NCI-H524 treated with DMSO at 0.1 percent for 48 hours (cell line): ENCODE results near the gene CCDC192.
"Not testable (repeated sequence)": the region's sequence is repeated elsewhere in the genome, so short reads cannot be mapped to it uniquely, and the experiment has no call there.

Experiments used
- DNase-seq: peaks from one replicate; lab custom pipeline; 2025; lab: John Stamatoyannopoulos, UW

CCDC192 gene

GRCh38 chr5:127702926-127703561 lies at the start of gene CCDC192:
TSS of gene CCDC192 (plus strand) at chr5:127703391. CDS start at chr5:127703446, 55 bp downstream.
- no peak for DNase-seq

- no peak for DNase-seq
Observed at GRCh38 chr5:127656825-127657224, 46.4 kb upstream of the CCDC192 start.

- no peak for DNase-seq
Observed at GRCh38 chr5:127660047-127660733, 43.0 kb upstream of the CCDC192 start.

- DNase-seq, result no peak
Observed at GRCh38 chr5:127664093-127664492, 39.1 kb upstream of the CCDC192 start.

GRCh38 chr5:127665641-127666040 lies 37.5 kb upstream of the CCDC192 start:
- DNase-seq, result no peak

DNA sequence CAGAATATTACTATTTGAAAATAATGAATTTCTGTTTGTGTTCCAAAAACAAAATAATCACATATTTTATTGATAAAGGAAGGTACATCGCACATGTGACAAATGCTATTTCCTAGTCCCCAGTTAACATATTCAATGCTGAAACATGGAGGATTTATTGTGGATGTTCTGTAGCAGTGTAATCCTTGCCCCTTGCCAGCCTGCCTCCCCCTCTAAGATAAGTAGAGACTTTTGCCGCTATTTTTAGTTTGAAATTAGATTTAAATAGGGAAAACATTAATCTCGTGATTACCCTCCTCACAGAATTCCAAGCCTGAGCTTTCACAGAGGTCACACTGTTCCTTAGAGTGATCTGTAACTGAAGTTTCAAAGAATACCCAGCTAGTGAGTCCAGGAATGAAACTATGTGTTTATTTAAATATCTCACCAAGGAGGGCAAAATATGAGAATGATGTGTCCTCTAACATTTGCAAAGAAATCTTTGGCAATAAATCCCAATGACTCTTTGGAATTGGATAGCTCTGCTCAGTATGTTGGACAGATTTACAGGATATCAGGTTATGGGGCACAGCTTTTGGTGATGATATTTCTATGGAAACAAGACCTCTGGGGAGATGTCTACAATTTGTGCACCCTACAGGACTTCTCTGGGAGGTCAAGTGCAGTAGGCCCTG lies 37.0 kb upstream of the CCDC192 start:
- DNase-seq, result no peak

DNA sequence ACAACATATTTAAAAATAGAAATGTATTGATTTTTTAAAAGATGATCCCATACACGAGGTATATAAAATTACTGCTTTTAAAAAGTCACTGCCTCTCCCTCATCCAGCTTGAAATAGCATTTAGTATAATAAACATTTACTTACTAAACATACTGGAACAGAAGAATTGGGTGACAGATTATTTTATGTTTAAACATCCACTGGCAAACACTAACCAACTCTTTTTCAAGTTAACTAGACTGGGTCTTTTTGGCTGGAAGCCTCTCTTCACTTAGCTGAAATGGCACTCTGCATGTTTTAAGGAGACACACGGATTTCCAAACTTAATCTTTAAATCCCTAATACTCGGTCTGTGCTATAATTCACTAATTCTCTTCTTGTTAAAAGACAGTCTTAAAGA lies 35.3 kb upstream of the CCDC192 start:
- DNase-seq, result no peak

DNA sequence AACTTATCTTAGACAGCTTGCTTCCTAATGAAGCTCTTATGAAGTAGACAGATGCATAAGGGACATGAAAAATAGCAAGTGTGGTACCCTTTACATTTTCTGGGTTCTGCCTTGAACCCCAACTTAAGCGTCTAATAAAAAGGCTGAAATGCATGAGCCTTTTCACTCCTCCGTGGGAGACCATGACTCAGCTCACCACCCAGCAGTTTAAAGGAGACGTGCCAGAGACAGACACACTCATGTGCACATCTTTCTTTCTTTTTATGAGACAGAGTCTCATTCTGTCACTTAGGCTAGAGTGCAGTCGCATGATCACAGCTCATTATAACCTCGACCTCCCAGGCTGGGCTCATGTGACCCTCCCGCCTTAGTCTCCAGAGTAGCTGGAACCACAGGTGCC lies 32.0 kb upstream of the CCDC192 start:
- DNase-seq, result no peak

GRCh38 chr5:127673117-127673800 lies 29.9 kb upstream of the CCDC192 start:
- DNase-seq, result no peak

DNA sequence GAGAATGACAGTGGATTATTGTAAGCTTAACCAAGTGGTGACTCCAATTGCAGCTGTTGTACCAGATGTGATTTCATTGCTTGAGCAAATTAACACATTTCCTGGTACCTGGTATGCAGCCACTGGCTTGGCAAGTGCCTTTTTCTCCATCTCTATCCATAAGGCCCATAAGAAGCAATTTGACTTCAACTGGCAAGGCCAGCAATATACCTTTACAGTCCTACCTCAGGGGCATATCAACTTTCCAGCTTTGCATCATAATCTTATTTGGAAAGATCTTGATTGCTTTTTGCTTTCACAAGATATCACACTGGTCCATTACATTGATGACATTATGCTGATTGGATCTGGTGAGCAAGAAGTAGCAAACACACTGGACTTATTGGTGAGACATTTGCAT lies 26.2 kb upstream of the CCDC192 start:
- peak; percentile 11 for DNase-seq

DNA sequence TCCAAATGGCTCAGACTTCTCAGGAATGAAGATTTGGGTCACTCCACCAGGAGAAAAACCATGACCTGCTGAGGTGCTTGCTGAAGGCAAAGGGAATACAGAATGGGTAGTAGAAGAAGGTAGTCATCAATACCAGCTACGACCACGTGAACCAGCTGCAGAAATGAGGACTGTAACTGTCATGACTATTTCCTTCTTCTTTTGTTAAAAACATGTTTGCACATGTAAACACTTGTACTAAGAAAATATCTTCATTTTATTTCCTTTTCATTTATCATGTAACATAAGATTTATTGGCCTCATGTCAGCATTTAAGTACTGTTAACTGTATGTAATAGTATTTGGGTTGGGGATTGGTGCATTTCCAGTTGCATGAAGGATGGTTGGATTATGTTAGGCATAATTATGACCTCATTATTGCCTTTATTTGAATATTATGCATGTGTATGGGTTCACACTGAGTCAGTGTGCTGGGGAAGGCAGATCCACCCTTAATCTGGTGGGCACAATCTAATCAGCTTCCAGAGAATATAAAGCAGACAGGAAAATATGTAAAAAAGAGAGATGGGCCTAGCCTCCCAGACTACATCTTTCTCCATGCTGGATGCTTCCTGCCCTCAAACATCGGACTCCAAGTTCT lies 23.4 kb upstream of the CCDC192 start:
- DNase-seq, result not testable (repeated sequence)

DNA sequence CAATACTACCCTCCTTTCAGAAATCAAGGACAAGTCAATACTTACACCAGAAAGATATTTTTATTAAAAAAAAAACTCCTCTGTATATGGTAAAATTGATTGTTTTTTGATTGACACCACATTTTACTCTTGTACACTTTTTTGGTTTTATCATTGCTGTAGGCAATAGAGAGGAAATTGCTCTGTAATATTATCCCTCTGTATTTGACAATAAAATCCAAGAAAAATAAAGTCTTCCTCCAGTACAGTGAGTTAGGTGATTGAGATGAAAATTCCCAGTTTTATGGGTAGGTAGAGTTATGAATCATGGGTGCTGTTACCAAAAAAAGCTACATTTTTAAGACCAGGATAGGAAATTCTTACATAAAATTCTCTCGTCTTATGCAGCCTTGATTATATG lies 22.6 kb upstream of the CCDC192 start:
- DNase-seq, result no peak

GRCh38 chr5:127683008-127683407 lies 20.2 kb upstream of the CCDC192 start:
- no peak for DNase-seq

GRCh38 chr5:127684726-127685467 lies 18.3 kb upstream of the CCDC192 start:
- DNase-seq, result no peak

DNA sequence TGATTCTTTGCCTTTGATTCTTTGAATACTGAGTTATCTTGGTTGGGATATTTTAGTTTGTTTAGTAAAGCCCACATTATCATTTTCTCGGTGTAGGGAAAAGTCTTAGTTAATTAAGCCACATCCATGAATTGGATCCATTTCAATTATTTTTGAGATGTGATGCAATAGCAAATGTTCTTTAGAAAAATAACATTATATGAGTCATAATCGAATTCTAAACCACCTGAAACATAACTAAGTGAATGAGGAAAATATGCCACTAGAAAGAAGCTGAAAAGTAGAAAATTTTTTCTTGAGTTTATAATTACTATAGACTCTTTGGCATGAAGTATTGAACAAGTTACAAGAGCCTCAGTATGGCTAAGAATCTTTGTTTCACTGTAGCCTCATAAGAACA lies 17.5 kb upstream of the CCDC192 start:
- DNase-seq, result no peak

DNA sequence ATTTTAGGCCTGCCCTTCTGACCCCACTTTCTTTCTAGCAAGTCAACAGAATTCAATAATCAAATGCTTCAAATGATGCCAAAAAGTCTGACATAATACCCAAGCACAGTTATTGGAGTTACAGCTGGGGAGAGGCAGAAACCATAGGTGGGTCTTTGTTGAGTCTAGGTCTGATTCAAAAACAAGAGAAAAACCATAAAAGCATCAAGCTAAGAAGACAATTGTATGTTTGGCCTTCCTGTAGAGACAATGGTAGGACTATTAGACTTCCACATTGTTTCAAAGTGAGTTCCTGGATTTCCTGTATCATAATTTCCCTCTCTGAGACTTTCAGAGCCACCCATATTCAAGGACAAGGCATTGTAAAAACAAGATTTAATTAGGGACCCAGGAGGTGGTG lies 16.8 kb upstream of the CCDC192 start:
- no peak for DNase-seq

DNA sequence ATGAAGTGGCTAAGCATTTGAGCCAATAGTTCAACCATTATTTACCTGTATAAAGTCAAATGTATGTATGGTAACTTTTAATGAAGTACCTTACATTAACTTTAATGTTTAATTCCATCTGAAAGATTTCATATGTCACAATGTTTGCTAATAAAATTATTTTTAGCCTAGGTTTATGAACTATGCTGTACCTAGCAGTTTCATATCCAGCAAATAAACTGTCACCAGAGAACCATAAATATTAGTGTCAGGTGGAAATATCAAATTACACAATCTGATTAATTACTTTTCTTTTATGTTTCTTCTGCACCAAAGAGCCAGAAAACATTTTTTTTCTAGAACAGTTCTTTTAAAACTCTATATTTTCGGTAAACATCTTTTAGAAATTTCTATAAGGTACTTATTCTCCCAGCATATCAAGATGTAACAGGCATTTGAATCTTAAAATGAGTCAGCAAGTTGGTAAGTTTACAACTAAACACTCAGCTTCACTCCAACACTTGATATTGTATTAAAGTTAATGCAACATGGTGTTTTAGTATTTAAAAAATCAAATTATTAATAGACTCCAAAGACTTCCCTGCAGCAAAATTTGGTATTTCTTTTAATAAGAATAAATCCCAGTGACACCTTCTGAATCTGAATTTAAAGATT lies 8.5 kb upstream of the CCDC192 start:
- no peak for DNase-seq

GRCh38 chr5:127695346-127695745 lies 7.8 kb upstream of the CCDC192 start:
- DNase-seq, result peak; percentile 47

- DNase-seq, result no peak
Observed at GRCh38 chr5:127696683-127697082, 6.5 kb upstream of the CCDC192 start.

DNA sequence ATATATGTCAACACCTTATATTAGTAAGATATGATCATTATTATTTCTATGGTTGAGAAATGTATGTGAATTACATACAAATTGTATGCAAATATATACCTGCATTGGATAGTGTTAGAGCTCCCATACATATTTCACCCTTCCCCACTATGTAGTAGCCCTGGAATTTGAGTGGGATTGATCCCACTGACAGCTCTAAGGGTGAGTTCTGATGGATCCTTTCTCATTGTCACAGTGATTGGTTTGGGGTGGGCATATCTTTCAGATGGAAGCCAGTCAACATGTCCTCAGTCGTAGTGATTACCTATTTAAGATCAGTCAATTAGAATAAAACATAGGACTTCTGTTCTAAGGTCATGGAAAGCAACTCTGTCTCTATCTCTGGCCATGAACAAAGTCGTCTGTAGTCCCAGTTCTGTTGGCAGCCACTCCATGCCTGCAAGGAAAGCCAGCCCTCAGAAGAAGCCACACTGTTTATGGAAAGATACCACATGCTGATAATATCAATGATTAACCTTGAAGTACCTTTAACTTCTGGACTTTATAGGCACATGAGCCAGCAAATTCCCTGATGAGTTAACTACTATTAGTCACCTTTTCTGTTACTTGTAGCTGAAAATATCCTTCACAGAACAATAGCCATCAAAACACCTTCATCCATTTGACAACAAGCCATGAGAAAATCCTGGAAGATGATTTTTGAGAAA lies 5.1 kb upstream of the CCDC192 start:
- DNase-seq, result no peak
